Ovary (tissue), 3 donors: Measurements from ENCODE around the gene ACLY.
"Not testable (repeated sequence)": the region's sequence is repeated elsewhere in the genome, so short reads cannot be mapped to it uniquely, and the experiment has no call there.

Experiments
- POLR2A ChIP-seq: fragments of 450-650 bp; IDR thresholded peaks from one replicate; pipeline ENCODE4 v1.6.1; 2017; ENCODE audit warnings: antibody characterized with exemption, mild to moderate bottlenecking, moderate library complexity
- TF ChIP-seq, protein P1 (sequence below), 3 donors: fragments of 450-650 bp in 2 of 3; fragments of 200-600 bp in 1 of 3; IDR thresholded peaks; one replicate each; pipeline versions ENCODE4 v1.5.1 to v1.8.0; 2016 to 2022; ENCODE audit warnings: antibody characterized with exemption in 3 of 3, mild to moderate bottlenecking in 1 of 3
- donor health status: DM: no; HTN: no; CAD: no.

DNA sequence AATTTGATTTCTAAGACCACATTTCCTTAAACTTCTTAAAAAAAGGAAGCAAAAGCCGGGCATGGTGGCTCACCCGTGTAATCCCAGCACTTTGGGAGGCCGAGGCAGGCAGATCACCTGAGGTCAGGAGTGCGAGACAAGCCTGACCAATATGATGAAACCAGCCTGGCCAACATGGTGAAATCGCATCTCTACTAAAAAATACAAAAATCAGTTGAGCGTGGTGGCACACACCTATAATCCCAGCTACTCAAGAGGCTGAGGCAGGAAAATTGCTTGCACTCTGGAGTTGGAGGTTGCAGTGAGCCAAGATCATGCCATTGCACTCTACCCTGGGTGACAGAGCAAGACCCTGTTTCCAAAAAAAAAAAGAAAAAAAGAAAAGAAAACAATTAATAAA lies 78.0 kb downstream of the ACLY start:
- TF ChIP-seq, protein P1, sequence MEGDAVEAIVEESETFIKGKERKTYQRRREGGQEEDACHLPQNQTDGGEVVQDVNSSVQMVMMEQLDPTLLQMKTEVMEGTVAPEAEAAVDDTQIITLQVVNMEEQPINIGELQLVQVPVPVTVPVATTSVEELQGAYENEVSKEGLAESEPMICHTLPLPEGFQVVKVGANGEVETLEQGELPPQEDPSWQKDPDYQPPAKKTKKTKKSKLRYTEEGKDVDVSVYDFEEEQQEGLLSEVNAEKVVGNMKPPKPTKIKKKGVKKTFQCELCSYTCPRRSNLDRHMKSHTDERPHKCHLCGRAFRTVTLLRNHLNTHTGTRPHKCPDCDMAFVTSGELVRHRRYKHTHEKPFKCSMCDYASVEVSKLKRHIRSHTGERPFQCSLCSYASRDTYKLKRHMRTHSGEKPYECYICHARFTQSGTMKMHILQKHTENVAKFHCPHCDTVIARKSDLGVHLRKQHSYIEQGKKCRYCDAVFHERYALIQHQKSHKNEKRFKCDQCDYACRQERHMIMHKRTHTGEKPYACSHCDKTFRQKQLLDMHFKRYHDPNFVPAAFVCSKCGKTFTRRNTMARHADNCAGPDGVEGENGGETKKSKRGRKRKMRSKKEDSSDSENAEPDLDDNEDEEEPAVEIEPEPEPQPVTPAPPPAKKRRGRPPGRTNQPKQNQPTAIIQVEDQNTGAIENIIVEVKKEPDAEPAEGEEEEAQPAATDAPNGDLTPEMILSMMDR (IDR thresholded peaks at IDR 0.05), result not testable (repeated sequence)
- TF ChIP-seq POLR2A, result not testable (repeated sequence)
